ENCODE results near the gene TMED4. TPM values are rescaled to one million over a fixed set of nuclear protein-coding genes. Genes with fewer than 3 reads are reported as not detected.

The TMED4 gene
- polyA plus RNA-seq, 1 donor (not counting 4 experiments of a cell fraction or from before 2014, with no cell fraction given): 45.8 TPM

DNA sequence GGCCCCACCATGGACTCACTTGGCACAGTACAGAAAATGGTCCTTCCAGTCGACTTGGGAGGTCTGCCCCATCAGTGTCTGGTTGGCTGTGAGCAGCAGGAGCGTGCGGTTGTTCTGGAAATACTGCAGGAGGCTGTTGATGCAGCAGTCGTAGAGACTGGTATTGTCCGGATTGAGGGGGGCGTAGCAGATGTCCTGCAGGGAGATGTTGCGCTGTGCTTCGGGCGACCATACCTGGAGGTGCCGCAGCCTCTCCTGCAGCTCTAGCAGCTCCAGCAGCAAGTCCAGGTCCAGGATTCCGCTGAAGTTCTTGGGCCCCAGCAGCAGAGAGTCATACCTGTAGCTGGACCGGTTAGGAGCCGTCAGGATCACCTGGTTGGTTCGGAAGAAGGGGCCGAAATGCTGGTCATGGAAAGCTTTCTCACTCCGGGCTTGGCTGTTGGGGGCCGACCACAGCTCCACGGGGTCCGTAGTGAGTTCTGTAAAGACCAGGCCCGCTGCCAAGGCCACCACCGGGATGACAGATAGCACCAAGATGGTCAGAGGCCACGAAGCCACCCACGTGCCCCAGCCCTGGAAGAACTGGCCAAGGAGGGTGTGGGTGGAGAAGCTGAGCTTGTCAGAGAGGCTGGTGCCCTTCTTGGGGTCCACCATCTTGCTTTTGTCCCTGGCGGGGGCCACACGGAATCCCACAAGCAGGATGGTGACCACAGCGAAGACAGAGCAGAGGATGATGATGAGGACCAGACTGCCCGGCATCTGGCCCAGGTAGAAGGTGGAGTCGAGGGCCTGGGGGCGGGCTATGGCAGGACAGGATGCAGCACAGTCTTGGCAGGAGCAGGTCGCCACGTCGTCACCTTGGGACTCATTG is 43.0 kb downstream of the TMED4 start:
- H3K27me3 ChIP-seq (ENCODE audit: control insufficient read depth, extremely low read depth, insufficient read depth, low read length): no peaks in the 10 kb centered on the region
- dilution Hi-C loops (cut with MboI; ENCODE audit: extremely low pct_ligation_motif_present, low sequenced_read_pairs): no loop called here

DNA sequence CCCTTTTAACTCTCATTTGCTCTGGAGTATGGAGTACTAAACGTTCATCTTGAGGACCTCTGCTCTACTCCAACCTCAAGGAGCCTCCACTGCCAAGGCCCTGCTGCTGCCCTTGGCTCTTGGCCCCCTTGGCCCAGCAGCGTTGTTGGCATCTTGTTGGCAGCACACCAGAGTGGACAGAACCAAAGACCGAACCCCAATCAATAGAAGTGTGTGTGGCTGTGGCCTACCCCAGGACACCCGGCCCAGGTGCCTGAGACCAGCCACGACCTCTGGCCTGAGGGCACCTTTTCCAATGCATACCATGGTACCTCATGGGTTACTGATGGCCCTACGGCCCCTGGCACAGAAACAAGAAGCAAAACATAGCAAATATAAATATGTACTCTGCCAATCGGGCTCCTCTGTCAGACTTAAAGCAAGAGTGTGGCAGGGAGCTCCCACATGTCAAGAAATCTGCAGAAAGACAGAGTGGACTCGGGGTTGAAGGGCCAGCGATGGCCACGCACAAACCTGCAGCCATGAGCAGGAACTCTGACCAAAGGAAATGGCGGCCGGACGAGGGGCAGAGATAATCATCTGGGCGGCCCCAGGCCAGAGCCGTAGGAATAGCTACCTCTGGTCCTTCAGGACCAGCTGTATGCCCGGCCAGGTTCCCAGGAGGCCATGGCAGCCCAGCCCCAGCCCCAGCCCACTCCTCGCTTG is 43.8 kb downstream of the TMED4 start:
- no peaks in the 10 kb centered on the region for H3K27me3 ChIP-seq (ENCODE audit: control insufficient read depth, extremely low read depth, insufficient read depth, low read length)
- H3K36me3 ChIP-seq (ENCODE audit: control insufficient read depth in 2 of 2, extremely low read depth in 1 of 2, insufficient read depth in 2 of 2, low read length in 2 of 2): no peaks in the 10 kb centered on the region
- no peaks in the 10 kb centered on the region for H3K9me3 ChIP-seq (ENCODE audit: control insufficient read depth, low read depth, low read length)
- dilution Hi-C loops (cut with MboI; ENCODE audit: extremely low pct_ligation_motif_present, low sequenced_read_pairs): no loop called here
- no peak for FAIRE-seq
- no peak for TF ChIP-seq CTCF (optimal IDR thresholded peaks at IDR 0.05 in 1 of 3, IDR thresholded peaks at IDR 0.05 in 1 of 3, conservative IDR thresholded peaks at IDR 0.05 in 1 of 3; ENCODE audit: extremely low read depth in 1 of 3, insufficient read depth in 2 of 3, low read length in 3 of 3)
- no peak for TF ChIP-seq EZH2 (IDR thresholded peaks at IDR 0.05; ENCODE audit: low read length)
- no peak overlapping the region for H3K27ac ChIP-seq (ENCODE audit: control insufficient read depth, insufficient read depth, low read length)
- no peaks in the 10 kb centered on the region for H3K79me2 ChIP-seq (ENCODE audit: control insufficient read depth, insufficient read depth, low read length)
- no peak overlapping the region for H3K4me2 ChIP-seq (ENCODE audit: control insufficient read depth, extremely low read depth, insufficient read depth, low read depth, low read length)
- H4K20me1 ChIP-seq (ENCODE audit: control insufficient read depth, extremely low read depth, insufficient read depth, low read length): no peaks in the 10 kb centered on the region
- no peaks in the 10 kb centered on the region for H3K9me1 ChIP-seq (ENCODE audit: control insufficient read depth, extremely low read depth, insufficient read depth, low read length)
- no peak overlapping the region for H3K4me3 ChIP-seq (ENCODE audit: control insufficient read depth in 2 of 3, extremely low read depth in 1 of 3, insufficient read depth in 2 of 3, low read depth in 1 of 3, low read length in 3 of 3)
- H3K9ac ChIP-seq (ENCODE audit: control insufficient read depth, extremely low read depth, insufficient read depth, low read length): no peak overlapping the region
- H3K4me1 ChIP-seq (ENCODE audit: control insufficient read depth, extremely low read depth, insufficient read depth, low read length): peaks cover 7% of the 10 kb centered on the region
- H2AFZ ChIP-seq (ENCODE audit: control insufficient read depth, low read length): no peak overlapping the region
- DNase-seq (ENCODE audit: low read depth, low spot score): no peak

More for the DNA sequence above, 43.0 kb downstream of the TMED4 start:
- peaks cover 13% of the 10 kb centered on the region for H3K4me1 ChIP-seq (ENCODE audit: control insufficient read depth, extremely low read depth, insufficient read depth, low read length)
- FAIRE-seq: no peak
- H3K9ac ChIP-seq (ENCODE audit: control insufficient read depth, extremely low read depth, insufficient read depth, low read length): no peak overlapping the region
- no peaks in the 10 kb centered on the region for H3K9me1 ChIP-seq (ENCODE audit: control insufficient read depth, extremely low read depth, insufficient read depth, low read length)
- no peaks in the 10 kb centered on the region for H4K20me1 ChIP-seq (ENCODE audit: control insufficient read depth, extremely low read depth, insufficient read depth, low read length)
- no peak overlapping the region for H3K27ac ChIP-seq (ENCODE audit: control insufficient read depth, insufficient read depth, low read length)
- no peak for DNase-seq (ENCODE audit: low read depth, low spot score)
- no peak overlapping the region for H3K4me2 ChIP-seq (ENCODE audit: control insufficient read depth, extremely low read depth, insufficient read depth, low read depth, low read length)
- no peak overlapping the region for H3K4me3 ChIP-seq (ENCODE audit: control insufficient read depth in 2 of 3, extremely low read depth in 1 of 3, insufficient read depth in 2 of 3, low read depth in 1 of 3, low read length in 3 of 3)
- no peaks in the 10 kb centered on the region for H3K36me3 ChIP-seq (ENCODE audit: control insufficient read depth in 2 of 2, extremely low read depth in 1 of 2, insufficient read depth in 2 of 2, low read length in 2 of 2)
- TF ChIP-seq EZH2 (IDR thresholded peaks at IDR 0.05; ENCODE audit: low read length) (no peak), CTCF (optimal IDR thresholded peaks at IDR 0.05 in 1 of 3, IDR thresholded peaks at IDR 0.05 in 1 of 3, conservative IDR thresholded peaks at IDR 0.05 in 1 of 3; ENCODE audit: extremely low read depth in 1 of 3, insufficient read depth in 2 of 3, low read length in 3 of 3) (no peak)
- H3K79me2 ChIP-seq (ENCODE audit: control insufficient read depth, insufficient read depth, low read length): no peaks in the 10 kb centered on the region
- no peak overlapping the region for H2AFZ ChIP-seq (ENCODE audit: control insufficient read depth, low read length)
- no peaks in the 10 kb centered on the region for H3K9me3 ChIP-seq (ENCODE audit: control insufficient read depth, low read depth, low read length)

All from keratinocyte (primary cell).